H1 (cell line): ENCODE data around the gene ABCB10.

Experiments used
- NRF1 ChIP-seq: IDR thresholded peaks from 2 replicates; pipeline ENCODE4 v1.6.1; 2011; ENCODE audit warnings: mild to moderate bottlenecking, low read depth, low read length, improper control_type of control experiment
- RAD21 ChIP-seq, 2 experiments: IDR thresholded peaks in 1 of 2; conservative IDR thresholded peaks in 1 of 2; 2 replicates each; pipeline ENCODE4 v1.6.1; 2011; ENCODE audit warnings: low read depth in 2 of 2, low read length in 2 of 2, improper control_type of control experiment in 1 of 2, inconsistent platforms in 1 of 2, mild to moderate bottlenecking in 1 of 2, moderate library complexity in 1 of 2
- TEAD4 ChIP-seq: IDR thresholded peaks from 2 replicates; pipeline ENCODE4 v1.6.1; 2012; ENCODE audit warnings: low read depth, low read length, inconsistent platforms, mixed read lengths
- TF ChIP-seq, protein P1 (sequence below), 3 experiments: IDR thresholded peaks; 1 replicate in 2 of 3; 2 replicates in 1 of 3; pipeline versions ENCODE4 v1.5.1 to v1.6.1; 2011; ENCODE audit warnings: low read length in 3 of 3, mild to moderate bottlenecking in 3 of 3, inconsistent platforms in 2 of 3, low read depth in 1 of 3, moderate library complexity in 1 of 3; ENCODE audit not compliant: insufficient read depth in 1 of 3; ENCODE audit errors: control extremely low read depth in 1 of 3

DNA sequence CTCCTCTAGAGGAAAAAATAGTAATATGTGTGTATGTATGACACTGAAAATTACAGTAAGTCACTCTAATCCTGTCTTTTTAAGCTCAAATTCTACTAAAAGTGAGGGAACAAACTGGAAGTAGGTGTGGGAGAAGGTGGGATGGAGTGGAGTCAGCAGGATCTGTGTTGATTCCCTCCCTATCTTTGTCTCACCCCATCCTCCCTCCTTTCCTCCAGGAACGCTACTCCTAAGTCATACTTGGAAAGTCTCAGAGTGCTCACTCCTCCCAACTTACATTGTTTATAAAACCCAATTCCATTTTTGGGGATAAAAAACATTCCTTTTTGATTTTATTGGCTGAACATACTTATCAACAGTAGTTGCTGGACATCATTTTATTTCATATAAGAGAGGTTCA lies 35.5 kb downstream of the ABCB10 start:
- TF ChIP-seq RAD21 (IDR thresholded peaks at IDR 0.05 in 1 of 2, conservative IDR thresholded peaks at IDR 0.05 in 1 of 2; ENCODE audit: low read depth in 2 of 2, low read length in 2 of 2) (no peak), TEAD4 (no peak), NRF1 (no peak)
- TF ChIP-seq, protein P1, sequence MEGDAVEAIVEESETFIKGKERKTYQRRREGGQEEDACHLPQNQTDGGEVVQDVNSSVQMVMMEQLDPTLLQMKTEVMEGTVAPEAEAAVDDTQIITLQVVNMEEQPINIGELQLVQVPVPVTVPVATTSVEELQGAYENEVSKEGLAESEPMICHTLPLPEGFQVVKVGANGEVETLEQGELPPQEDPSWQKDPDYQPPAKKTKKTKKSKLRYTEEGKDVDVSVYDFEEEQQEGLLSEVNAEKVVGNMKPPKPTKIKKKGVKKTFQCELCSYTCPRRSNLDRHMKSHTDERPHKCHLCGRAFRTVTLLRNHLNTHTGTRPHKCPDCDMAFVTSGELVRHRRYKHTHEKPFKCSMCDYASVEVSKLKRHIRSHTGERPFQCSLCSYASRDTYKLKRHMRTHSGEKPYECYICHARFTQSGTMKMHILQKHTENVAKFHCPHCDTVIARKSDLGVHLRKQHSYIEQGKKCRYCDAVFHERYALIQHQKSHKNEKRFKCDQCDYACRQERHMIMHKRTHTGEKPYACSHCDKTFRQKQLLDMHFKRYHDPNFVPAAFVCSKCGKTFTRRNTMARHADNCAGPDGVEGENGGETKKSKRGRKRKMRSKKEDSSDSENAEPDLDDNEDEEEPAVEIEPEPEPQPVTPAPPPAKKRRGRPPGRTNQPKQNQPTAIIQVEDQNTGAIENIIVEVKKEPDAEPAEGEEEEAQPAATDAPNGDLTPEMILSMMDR (IDR thresholded peaks at IDR 0.05; ENCODE audit: control extremely low read depth in 1 of 3, insufficient read depth in 1 of 3, low read depth in 1 of 3, low read length in 3 of 3): no peak
